Liver (tissue), 9 donors: ENCODE measurements around the gene METRN. TPM values are rescaled to one million over a fixed set of nuclear protein-coding genes. Genes with fewer than 3 reads are reported as not detected.

ENCODE experiments used
- DNase-seq: peaks from one replicate; pipeline ENCODE4 v3.0.0-alpha.2; 2017; ENCODE audit warnings: low spot score
- H3K27ac ChIP-seq, 2 donors: one replicate each; pipeline ENCODE4 v1.7.0; 2013; ENCODE audit warnings: inconsistent platforms in 2 of 2, low read length in 2 of 2, control low read depth in 1 of 2, low read depth in 1 of 2, mild to moderate bottlenecking in 1 of 2
- H3K27me3 ChIP-seq, 4 donors: one replicate each; pipeline versions ENCODE4 v1.6.1 to v1.7.0; 2013; ENCODE audit warnings: low read length in 3 of 4, inconsistent platforms in 1 of 4, mild to moderate bottlenecking in 1 of 4, moderate library complexity in 1 of 4; ENCODE audit not compliant: control insufficient read depth in 4 of 4, insufficient read depth in 4 of 4
- H3K36me3 ChIP-seq, 4 donors: one replicate each; pipeline versions ENCODE4 v1.6.1 to v1.7.0; 2013; ENCODE audit warnings: low read length in 3 of 4, mild to moderate bottlenecking in 3 of 4, low read depth in 1 of 4, moderate library complexity in 1 of 4; ENCODE audit not compliant: control insufficient read depth in 4 of 4, insufficient read depth in 3 of 4
- H3K4me1 ChIP-seq, 4 donors: one replicate each; pipeline versions ENCODE4 v1.6.1 to v1.7.0; 2013; ENCODE audit warnings: low read length in 3 of 4, mild to moderate bottlenecking in 3 of 4, moderate library complexity in 1 of 4; ENCODE audit not compliant: control insufficient read depth in 4 of 4, insufficient read depth in 4 of 4
- H3K4me3 ChIP-seq, 3 donors: one replicate each; pipeline versions ENCODE4 v1.6.1 to v1.7.0; 2013; ENCODE audit warnings: low read length in 3 of 3, control low read depth in 1 of 3, low read depth in 1 of 3, mild to moderate bottlenecking in 1 of 3
- H3K9ac ChIP-seq, 2 donors: one replicate each; pipeline ENCODE4 v1.7.0; 2013; ENCODE audit warnings: low read length in 2 of 2, mild to moderate bottlenecking in 2 of 2, moderate library complexity in 2 of 2, control low read depth in 1 of 2, low read depth in 1 of 2
- H3K9me3 ChIP-seq, 4 donors: one replicate each; pipeline versions ENCODE4 v1.6.1 to v1.7.0; 2013; ENCODE audit warnings: low read length in 3 of 4; ENCODE audit not compliant: control insufficient read depth in 4 of 4
- ATF3 ChIP-seq: IDR thresholded peaks from 2 replicates; pipeline ENCODE4 v1.6.1; 2016; ENCODE audit warnings: antibody characterized with exemption
- CTCF ChIP-seq: fragments of 150-350 bp; IDR thresholded peaks from 2 replicates; pipeline ENCODE4 v1.5.1; 2017; ENCODE audit warnings: improper control_type of control experiment, low read depth, low read length; ENCODE audit not compliant: missing input control
- EGR1 ChIP-seq, 2 donors: IDR thresholded peaks; 2 replicates each; pipeline ENCODE4 v1.6.1; 2016 to 2018; ENCODE audit warnings: antibody characterized with exemption in 2 of 2, low read depth in 2 of 2
- FOXA1 ChIP-seq: IDR thresholded peaks from 2 replicates; pipeline ENCODE4 v1.6.1; 2016; ENCODE audit warnings: antibody characterized with exemption
- FOXA2 ChIP-seq: IDR thresholded peaks from 2 replicates; pipeline ENCODE4 v1.6.1; 2016; ENCODE audit warnings: antibody characterized with exemption
- GABPA ChIP-seq, 2 donors: IDR thresholded peaks in 1 of 2; conservative IDR thresholded peaks in 1 of 2; 2 replicates each; pipeline ENCODE4 v1.6.1; 2016; ENCODE audit warnings: antibody characterized with exemption in 2 of 2, mild to moderate bottlenecking in 1 of 2, moderate library complexity in 1 of 2
- HNF4A ChIP-seq, 2 donors: conservative IDR thresholded peaks; 2 replicates each; pipeline ENCODE4 v1.6.1; 2016; ENCODE audit warnings: antibody characterized with exemption in 2 of 2, mild to moderate bottlenecking in 2 of 2
- HNF4G ChIP-seq: IDR thresholded peaks from 2 replicates; pipeline ENCODE4 v1.6.1; 2016; ENCODE audit warnings: antibody characterized with exemption
- JUND ChIP-seq, 2 donors: IDR thresholded peaks; 2 replicates each; pipeline ENCODE4 v1.6.1; 2016; ENCODE audit warnings: antibody characterized with exemption in 2 of 2
- MAX ChIP-seq: IDR thresholded peaks from 2 replicates; pipeline ENCODE4 v1.6.1; 2016; ENCODE audit warnings: antibody characterized with exemption
- NR2F2 ChIP-seq: IDR thresholded peaks from 2 replicates; pipeline ENCODE4 v1.6.1; 2016; ENCODE audit warnings: antibody characterized with exemption
- RAD21 ChIP-seq, 2 donors: IDR thresholded peaks; 2 replicates each; pipeline ENCODE4 v1.6.1; 2016; ENCODE audit warnings: antibody characterized with exemption in 2 of 2, mild to moderate bottlenecking in 2 of 2
- REST ChIP-seq: IDR thresholded peaks from 2 replicates; pipeline ENCODE4 v1.6.1; 2016; ENCODE audit warnings: antibody characterized with exemption, mild to moderate bottlenecking
- RXRA ChIP-seq, 2 donors: IDR thresholded peaks; 2 replicates each; pipeline ENCODE4 v1.6.1; 2017 to 2018; ENCODE audit warnings: antibody characterized with exemption in 2 of 2, mild to moderate bottlenecking in 1 of 2
- SP1 ChIP-seq: IDR thresholded peaks from 2 replicates; pipeline ENCODE4 v1.6.1; 2018; ENCODE audit warnings: antibody characterized with exemption, mild to moderate bottlenecking
- TAF1 ChIP-seq: conservative IDR thresholded peaks from 2 replicates; pipeline ENCODE4 v1.6.1; 2016; ENCODE audit warnings: antibody characterized with exemption, mild to moderate bottlenecking
- YY1 ChIP-seq: IDR thresholded peaks from 2 replicates; pipeline ENCODE4 v1.6.1; 2016; ENCODE audit warnings: antibody characterized with exemption, mild to moderate bottlenecking
- ZBTB33 ChIP-seq: IDR thresholded peaks from 2 replicates; pipeline ENCODE4 v1.6.1; 2016; ENCODE audit warnings: antibody characterized with exemption
- WGBS: extraction: QIAGEN DNeasy Blood & Tissue Kit; methylation state at CpG from one replicate; pipeline ENCODE4 v1.1.7; 2013; 5-methylcytosine and 5-hydroxymethylcytosine counted together
- polyA plus RNA-seq, 2 donors: library from polyadenylated mRNA; stranded (reverse) in 1 of 2; unstranded in 1 of 2; fragments of 200-250 nt in 1 of 2; fragments of >200 nt in 1 of 2; fragmentation: Nextera tagmentation in 1 of 2; extraction: Ambion mirVana in 1 of 2; gene quantifications; one replicate each; pipeline versions ENCODE4 v1.2.1 to v1.2.3, GENCODE V29; 2013 to 2015
- total RNA-seq, 2 donors: library from RNA; depleted of rRNA; stranded (reverse); fragments of >200 nt; gene quantifications; one replicate each; pipeline ENCODE4 v1.2.3, GENCODE V29; 2014
- donor health status: healthy.
- donor health status: healthy.
- donor health status: healthy.
- donor health status: healthy.
- donor health status: healthy.

The METRN gene
- total and polyA plus RNA-seq, 4 donors: 4.6 to 22.9 (median 7.1) TPM

- DNase-seq: peak; percentile 60
- TF ChIP-seq ATF3 (no peak), REST (peak; percentile 96), FOXA1 (no peak)
These were observed 14.0 kb upstream of the METRN start for GRCh38 chr16:700684-701584.

GRCh38 chr16:702341-702740 lies 12.6 kb upstream of the METRN start:
- H3K9me3 ChIP-seq: no peaks in the 10 kb centered on the region
- DNase-seq: no peak
- H3K27me3 ChIP-seq: peaks cover 2 to 21% (median 9%) of the 10 kb centered on the region in 4 donors
- no peak for TF ChIP-seq EGR1 (IDR thresholded peaks at IDR 0.05; ENCODE audit: low read depth in 2 of 2)
- no peak for TF ChIP-seq HNF4A (conservative IDR thresholded peaks at IDR 0.05)
- TF ChIP-seq FOXA2: no peak
- no peak for TF ChIP-seq NR2F2
- no peak for TF ChIP-seq SP1
- TF ChIP-seq ZBTB33: no peak
- TF ChIP-seq HNF4G: no peak
- no peak for TF ChIP-seq MAX
- no peak for TF ChIP-seq ATF3
- TF ChIP-seq REST: no peak
- TF ChIP-seq YY1: no peak
- no peak for TF ChIP-seq TAF1
- no peak for TF ChIP-seq JUND (IDR thresholded peaks at IDR 0.05)
- TF ChIP-seq GABPA (IDR thresholded peaks at IDR 0.05 in 1 of 2, conservative IDR thresholded peaks at IDR 0.05 in 1 of 2): no peak
- no peak for TF ChIP-seq CTCF
- no peak for TF ChIP-seq RXRA (IDR thresholded peaks at IDR 0.05)
- TF ChIP-seq FOXA1: no peak
- no peak for TF ChIP-seq RAD21 (IDR thresholded peaks at IDR 0.05)
- H3K27ac ChIP-seq: no peak overlapping the region
- peaks cover 0 to 3% (median 0%) of the 10 kb centered on the region in 4 donors for H3K4me1 ChIP-seq
- H3K4me3 ChIP-seq: no peak overlapping the region
- 81% methylated on average over 19 of the region's 19 CpGs for WGBS
- no peaks in the 10 kb centered on the region for H3K36me3 ChIP-seq
- no peak overlapping the region for H3K9ac ChIP-seq

More at GRCh38 chr16:700684-701584, 14.0 kb upstream of the METRN start:
- H3K27ac ChIP-seq: no peak overlapping the region
- H3K9ac ChIP-seq: no peak overlapping the region
- H3K4me1 ChIP-seq: peaks cover 0 to 3% (median 0%) of the 10 kb centered on the region in 4 donors
- no peaks in the 10 kb centered on the region for H3K9me3 ChIP-seq
- H3K27me3 ChIP-seq: peaks cover 2 to 20% (median 7%) of the 10 kb centered on the region in 4 donors
- H3K36me3 ChIP-seq: no peaks in the 10 kb centered on the region
- no peak overlapping the region for H3K4me3 ChIP-seq
- 9% methylated on average over 76 of the region's 76 CpGs for WGBS
